DMS114 treated with DMSO at 0.1 percent for 48 hours (cell line): ENCODE measurements around the gene IGHMBP2.
A peak's percentile ranks its signal among the peaks of the same experiment; 100 is the strongest.
"Not testable (repeated sequence)": the region's sequence is repeated elsewhere in the genome, so short reads cannot be mapped to it uniquely, and the experiment has no call there.

Experiments
- DNase-seq: peaks from one replicate; lab custom pipeline; 2025; ENCODE audit not compliant: unreplicated experiment; lab: John Stamatoyannopoulos, UW

IGHMBP2 gene

DNA sequence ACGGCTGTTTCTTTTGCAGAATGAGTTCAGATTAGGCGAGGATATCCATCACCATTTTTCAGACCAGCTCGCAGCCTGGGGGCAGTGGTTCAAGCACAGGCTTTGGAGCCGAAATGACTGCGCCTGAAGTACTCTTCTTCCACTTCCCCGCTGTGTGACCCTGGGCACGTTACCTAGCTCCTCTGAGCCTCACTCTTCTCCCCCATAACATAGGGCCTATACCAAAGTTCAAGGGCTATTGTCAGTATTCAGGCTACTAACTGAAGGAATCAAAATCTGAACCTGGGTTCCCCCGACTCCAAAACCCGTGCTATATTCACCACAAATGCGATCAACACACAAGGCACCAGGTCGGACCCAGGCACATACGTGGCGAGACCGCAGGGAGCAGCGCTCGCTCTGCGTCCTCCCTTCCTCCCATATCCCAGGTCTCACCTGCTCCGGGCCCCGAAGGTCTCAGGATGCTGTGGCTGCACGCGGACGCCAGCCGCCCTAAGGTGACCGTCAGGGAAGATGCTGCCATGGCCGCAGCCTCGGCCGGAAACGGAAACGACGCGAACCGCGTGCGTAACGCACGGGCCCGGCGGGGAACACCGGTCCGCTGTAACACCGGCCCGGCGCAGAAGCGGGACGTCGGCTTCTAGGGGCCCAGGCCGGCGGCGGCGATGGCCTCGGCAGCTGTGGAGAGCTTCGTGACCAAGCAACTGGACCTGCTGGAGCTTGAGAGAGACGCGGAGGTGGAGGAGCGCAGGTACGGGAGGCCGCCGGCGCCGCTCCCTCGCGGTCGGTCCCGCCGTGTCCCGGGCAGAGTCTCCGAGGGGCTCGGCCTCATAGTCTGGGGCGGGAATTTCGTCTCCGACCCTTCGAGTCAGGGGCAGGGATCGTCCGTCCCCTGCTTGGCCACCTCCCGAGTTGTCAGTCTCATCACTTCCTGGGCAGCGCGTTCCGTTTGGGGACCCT, at the start of gene IGHMBP2, which contains the start of gene MRPL21:
IGHMBP2 (plus strand) TSS at position 604 of the 960 bp plus-strand sequence; CDS start at position 666, 62 bp downstream.
MRPL21 (minus strand) TSS at position 545 of the 960 bp plus-strand sequence; CDS start at position 523, 22 bp downstream.
- DNase-seq: peak; percentile 99

DNA sequence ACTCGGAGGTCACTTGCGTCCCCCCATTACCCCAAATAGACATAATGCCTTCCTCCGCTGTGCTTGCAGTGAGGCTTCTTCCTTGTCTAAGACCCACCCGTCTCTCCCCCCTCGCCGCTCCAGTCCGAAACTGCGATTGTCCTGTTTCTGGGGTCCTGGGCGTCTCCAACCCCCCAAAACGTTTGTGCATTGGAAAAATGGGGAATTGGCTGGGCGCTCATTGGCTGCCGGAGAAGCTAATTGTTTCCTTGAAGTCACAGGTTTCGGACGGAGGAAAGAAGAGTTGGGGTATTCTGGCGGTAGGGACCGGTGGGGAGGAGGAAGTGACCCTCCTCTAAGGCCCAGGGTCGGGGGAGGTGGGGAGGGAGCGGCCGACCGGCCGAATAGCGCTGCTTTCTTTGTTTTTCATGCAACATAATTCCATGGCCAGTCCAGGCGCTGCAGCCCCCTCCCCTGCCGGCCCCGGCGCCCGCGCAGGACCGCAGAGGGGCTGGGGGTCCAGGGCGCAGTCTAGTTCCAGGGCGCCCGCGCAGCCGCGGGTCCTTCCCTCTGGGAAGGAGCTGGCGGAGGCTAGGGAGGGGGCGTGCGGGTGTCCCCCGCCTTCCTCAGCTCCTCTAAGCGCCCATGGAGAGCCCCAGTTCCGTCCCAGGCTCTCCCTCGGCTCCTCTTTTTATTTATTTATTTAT, 49.3 kb upstream of the IGHMBP2 start:
- DNase-seq: no peak

DNA sequence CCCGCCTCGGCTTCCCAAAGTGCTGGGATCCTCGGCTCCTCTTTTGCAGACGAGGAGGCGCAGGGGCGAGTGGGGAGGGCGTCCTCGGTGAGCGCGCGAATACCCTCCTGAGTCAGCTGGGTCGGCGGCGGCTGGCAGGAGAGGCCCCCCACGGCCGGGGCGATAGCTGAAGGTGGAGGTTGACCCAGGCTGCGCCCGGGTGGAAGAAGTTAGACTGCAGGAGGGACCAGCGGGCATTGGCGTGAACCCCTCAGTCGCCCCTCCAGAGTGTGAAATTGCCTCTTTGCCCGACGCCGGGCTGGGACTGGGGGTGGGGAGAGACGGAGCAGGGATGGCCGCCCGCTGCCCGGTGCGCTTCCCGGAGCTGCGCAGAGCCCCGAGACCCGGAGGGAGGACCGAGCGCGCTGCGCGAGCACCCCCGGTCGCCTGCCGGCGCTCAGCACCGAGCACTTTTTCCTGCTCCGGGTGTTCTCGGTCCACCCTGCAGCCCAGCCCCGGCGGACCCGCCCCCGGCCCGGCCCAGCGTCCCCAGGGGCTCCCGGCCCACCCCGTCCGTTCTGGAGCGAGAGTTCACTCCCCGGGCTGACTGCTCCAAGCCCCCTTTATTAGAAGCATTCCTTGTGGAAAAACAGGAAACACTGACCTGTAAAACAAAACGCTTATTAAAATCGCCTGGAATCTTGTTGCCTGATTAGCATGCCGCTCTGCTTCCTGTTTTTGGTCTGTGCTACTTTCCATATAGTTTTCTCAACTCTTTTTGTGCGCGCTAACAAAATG, 48.3 kb upstream of the IGHMBP2 start:
- DNase-seq: peak; percentile 91

DNA sequence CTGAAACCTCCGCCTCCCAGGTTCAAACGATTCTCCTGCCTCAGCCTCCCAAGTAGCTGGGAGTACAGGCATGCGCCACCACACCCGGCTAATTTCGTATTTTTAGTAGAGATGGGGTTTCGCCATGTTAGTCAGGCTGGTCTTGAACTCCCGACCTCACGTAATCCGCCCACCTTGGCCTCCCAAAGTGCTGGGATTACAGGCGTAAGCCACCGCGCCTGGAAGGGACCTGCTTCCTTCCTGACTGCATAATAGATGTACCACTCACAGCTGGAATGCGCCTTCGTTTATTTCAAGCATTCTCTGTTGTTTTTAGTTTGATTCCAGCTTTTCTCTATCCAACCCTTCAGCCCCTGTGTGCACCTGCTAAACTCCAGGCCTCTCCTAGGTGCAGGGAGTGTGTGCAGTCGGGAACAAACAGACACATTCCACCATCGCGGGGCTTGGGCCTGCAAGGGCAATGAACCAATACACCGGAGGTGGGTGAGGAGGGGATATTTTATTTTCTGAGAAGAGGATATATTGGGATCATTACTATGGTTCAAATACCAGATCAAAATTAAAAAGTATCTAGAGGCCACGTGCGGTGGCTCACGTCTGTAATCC, 47.2 kb upstream of the IGHMBP2 start:
- DNase-seq: not testable (repeated sequence)

DNA sequence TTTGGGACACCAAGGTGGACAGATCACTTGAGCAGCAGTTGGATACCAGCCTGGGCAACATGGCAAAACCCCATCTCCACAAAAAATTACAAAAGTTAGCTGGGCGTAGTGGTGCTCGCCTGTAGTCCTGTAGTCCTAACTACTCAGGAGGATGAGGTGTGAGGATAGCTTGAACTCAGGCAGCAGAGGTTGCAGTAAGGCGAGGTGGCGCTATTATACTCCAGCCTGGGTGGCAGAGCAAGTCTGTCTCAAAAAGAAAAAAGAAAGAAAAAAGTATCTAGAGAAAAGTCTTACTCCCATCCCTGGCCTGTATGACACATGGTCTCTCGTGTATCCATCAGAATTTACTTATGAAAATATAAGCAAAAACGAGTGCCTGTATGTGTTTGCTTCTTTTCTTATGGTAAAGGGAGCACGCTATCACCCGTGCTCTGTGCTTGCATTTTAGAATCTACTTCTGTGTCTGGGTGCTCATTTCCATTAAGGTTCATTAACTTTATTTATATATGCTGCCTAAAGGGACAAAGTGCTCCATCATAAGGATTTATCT, 46.6 kb upstream of the IGHMBP2 start:
- DNase-seq: no peak

DNA sequence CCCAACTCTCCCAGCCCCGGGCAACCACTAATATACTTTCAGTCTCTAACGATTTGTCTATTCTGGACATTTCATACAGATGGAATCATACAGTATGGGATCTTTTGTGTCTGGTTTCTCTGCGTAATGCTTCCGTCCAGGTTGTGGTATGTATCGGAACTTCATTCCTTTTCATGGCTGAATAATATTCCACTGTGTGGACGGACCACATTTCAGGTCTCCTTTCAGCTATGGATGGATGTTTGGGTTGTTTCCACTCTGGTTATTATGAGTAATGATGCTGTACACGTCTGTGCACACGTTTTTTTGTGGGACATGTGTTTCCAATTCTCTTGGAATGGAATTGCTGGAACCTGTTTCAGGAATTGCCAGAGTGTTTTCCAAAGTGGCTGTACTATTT, 44.6 kb upstream of the IGHMBP2 start:
- no peak for DNase-seq

DNA sequence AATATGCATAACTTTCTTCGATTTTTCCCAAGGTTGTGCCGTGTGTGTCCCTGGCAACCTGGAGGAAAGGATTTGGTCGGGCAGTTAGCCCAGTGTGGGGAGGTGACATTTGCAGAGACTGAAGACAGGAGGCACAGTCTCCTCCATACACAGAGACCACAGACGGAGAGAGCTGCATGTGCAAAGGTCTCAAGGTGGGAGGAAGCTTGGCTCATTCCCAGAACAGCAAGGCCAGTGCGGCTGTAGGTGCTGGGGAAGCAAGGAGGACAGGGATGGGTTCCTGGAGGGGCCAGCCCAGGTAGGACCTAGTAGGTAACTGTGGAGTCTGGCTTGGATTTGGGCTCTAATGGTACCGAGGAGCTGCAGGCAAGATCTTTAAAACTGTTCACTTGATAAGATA, 41.3 kb upstream of the IGHMBP2 start:
- DNase-seq: no peak

DNA sequence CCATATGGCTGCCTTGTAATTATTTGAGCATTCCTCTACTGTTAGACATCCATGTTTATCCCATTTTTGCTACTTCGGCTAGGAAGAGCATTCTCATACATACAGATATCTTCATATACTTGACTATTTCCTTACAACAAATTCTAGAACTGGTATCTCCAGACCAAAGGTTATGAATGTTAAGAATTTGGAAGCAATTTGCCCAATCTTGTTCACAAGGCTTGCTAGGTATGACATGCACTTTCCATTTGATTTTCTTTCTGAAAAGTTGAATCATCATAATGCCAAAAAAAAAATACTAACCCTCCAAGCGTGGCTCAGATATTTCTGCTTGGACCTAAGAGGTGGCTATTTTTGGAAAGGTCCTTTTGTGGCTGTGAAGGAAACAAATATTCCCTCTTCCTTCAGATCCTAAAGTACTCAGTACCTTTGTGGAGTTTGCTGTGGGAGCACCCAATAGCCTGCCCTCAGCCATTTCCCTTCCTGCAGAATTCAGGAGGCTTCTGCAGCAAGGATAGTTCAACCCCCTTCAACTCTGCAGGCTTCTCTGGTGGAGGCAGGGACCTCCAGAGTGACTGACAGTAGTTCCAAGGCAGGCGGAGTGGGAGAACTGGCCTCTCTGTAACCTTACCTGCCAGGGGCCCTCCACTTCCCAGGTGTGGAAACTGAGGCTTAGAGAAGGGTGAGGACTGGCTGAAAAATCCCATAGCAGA, 40.0 kb upstream of the IGHMBP2 start:
- DNase-seq: no peak

DNA sequence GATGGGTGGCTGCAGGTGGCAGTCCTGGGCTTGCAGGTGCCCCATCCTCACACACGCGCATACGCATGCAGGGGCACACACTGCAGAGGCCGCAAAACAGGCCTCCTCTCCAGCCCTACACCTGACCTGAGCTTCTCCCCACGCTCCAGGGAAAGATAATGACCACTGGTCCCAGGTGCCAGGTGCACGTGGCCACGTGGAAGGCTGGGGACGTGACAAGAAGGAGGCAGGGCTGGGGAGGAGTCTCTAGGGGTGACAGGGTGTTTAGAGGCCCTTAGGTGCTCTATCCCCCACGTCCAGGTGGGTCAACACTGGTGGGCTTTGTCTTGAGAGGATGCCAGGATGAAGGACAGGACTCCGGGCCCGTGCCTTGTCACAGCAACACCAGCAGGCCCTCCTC, 38.5 kb upstream of the IGHMBP2 start:
- DNase-seq: no peak

DNA sequence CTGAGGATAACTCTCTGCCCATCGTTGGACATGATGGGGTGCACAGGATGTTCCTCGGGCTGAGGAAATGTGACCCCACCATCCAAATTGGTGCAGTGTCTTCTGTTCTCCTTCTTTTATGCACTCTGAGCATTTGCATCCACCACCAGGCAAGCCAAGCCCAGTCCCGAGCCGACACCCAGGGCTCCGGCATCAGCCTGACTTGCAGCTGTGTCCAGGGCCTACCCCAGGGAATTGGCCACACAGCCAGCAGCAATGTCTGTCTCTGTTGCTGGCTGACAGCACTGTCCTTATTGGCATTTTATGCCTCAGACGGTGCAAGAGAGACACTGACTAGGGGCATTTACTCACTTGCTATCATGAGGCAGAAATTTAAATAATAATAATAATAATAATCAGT, 36.6 kb upstream of the IGHMBP2 start:
- DNase-seq: no peak

DNA sequence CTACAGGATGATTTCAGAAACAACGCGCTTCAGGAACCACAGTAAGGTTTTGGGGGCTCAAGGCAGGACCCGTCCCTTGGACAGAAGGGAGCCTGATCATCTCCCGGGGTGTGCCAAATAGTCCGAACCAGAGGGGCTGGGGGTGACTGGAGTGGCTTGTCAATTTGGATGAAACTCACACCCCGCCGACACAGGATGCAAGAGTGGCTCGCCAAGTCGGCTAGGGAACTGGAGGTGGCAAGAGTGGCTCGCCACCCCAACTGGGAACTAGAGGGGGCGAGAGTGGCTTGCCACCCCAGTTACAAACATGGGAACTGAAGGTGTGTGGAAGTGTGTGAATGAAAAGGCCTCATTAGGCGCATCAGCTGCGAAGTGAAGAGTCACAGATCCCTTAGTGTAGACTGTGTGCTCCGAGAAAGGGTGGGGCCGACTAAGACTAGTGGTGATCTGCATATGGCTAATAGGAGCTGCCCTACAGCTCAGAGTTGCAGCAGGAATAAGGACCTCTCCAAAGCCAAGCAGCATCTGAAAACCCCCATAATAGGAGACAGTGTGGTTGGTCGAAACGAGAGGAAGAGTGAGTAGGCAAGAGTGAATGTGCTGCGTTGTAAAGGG, 35.4 kb upstream of the IGHMBP2 start:
- no peak for DNase-seq

DNA sequence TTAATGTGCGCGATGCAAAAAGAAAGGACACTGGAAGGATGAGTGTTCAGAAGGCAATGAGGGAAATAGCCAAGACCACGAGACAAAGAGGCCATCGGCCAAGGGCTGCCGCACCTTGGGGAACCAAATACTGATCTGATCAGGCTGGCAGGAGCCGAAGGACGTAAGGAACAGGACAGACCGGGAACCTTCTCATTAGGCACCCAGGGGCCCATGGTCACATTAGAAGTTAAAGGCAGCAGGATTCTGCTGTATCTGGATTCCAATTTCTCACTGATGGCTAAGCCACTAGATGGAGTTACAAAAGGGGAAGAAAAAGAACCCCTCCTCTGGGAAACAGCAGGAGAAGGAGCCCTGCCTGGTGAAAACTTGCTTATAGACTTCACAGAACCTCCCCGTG, 33.2 kb upstream of the IGHMBP2 start:
- peak; percentile 92 for DNase-seq

DNA sequence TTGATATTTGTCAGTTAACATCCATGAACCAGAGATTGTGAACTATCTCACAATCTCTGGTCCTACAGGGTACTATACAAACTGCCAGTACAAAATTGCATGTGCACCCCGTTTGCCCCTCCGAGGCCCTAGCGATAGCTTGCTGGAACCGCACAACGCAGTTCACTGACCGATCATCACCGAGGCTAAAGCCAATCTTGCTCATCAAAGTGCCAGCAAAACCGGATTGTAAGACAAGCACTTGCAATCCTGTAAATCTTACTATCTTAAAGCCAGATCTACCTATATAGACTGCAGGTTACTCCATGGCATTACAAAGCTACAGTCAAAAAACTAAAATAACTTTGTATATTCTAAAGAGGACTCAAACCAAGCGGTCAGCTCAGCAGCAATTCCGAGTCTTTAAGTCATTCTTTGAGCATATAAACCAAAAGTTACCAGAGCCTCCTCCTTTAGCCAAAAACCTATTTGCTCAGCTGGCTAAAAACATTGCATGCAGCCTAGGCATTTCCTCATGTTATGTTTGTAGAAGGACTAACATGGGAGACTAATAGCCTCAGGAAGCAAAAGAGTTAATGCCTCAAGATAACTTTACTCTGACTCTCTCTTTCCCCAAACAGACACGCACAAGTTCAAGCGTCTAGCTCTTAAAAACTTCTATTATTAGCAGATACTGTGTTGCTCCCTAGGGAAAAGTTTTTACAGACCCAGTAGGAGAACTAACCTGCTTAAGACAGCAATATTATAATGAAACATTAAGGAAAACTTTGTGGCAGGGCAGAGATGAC, 31.3 kb upstream of the IGHMBP2 start:
- DNase-seq: no peak

DNA sequence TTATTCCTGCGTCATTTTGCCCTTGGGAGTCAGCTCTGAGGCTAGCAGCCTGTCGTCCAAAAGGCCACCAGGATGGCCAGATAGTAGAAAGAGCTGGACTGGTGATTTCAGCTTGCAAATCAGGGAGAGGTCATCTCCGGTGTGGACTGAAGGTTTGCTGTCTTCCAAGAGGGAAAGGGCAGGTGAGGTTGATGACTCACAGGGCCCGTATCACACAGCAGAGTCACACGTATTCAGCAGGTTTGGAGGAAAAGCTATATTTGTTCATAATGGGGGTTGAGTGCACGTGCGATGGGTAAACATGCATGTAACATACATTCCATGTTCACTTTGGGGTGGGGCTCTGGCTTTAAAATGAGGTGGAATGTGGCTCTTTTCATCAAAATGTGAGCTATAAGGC, 25.7 kb upstream of the IGHMBP2 start:
- DNase-seq: no peak

DNA sequence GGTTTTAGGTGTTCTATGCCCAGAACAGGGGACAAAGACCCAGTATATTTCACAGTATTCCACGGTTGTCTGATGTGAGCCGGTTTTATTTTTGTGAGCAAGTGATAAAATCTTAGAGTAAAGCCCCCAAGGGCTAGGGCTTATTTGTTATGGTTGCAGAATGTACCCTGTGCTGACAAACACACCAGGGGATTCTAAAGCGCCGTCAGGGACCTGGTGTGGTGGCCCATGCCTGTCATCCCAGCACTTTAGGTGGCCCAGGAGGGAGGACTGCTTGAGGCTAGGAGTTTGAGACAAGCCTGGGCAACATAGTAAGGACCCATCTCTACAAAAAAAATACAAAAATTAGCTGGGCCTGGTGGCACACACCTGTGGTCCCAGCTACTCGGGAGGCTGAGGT, 22.8 kb upstream of the IGHMBP2 start:
- no peak for DNase-seq

DNA sequence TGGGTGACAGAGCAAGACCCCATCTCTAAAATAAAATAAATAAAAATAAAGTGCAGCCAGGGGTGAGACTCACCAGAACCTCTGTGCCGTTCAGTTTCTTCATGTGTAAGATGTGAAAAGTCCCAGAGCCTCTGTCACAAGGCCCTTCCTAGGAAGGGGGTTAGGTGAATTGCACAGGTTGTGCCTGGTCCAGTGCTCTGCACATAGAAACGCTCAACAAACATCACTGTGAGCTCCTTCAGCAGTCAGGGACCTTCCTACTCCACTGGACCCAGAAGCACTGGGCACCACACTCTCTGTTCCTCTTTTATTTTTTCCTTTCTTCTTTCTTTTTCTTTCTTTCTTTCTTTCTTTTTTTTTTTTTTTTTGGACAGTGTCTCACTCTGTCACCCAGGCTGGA, 22.4 kb upstream of the IGHMBP2 start:
- DNase-seq: no peak

DNA sequence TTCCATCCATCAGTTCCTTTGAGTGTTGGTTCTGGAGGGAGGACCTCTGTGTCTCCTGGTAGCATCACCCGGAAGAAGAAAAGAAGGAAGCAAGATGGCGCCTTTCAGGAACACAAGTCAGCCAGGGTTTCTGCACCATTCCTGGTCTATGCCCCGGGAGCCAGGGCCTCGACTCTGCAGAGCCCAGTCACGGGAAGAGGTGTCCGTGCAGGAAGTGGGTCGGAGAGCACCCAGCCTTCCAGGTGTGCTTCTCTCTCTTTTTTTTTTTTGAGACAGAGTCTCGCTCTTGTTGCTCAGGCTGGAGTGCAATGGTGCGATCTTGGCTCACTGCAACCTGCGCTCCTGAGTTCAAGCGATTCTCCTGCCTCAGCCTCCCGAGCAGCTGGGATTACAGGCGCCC, 21.3 kb upstream of the IGHMBP2 start:
- DNase-seq: no peak

DNA sequence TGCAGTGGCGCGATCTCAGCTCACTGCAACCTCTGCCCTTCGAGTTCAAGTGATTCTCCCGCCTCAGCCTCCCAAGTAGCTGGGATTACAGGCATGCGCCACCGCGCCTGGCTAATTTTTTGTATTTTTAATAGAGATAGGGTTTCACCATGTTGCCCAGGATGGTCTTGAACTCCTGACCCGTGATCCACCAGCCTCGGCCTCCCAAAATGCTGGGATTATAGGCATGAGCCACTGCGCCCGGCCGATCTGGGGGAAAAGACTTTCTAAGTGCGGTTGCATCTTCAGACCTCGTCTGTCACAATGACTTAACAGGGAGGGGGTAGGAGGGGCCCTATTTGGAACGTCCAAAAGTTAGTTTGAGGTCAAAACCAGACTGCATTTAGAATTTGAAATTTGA, 18.9 kb upstream of the IGHMBP2 start:
- not testable (repeated sequence) for DNase-seq

DNA sequence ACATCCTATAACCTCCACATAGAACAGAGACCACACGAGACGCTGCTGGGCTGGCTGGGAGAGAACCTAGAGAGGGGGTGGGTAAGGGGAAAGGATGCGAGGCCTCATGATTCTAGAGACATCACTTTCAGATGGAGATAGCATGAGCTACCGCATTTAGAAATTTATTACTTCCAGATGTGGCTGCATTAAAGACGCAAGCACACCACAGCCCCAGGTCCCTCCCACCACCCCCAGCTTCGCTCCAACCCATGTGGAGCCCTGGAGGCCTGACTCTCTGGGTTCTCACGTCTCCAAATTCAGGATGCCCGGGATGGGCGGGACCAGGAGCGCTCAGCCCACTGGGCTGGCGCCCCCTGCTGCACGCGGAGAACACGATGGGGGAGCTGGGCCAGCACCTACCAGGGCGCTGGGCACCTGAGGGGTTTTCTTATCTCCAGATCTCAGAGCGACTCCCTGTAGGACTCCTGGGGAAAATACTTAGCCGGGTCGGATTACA, 13.7 kb upstream of the IGHMBP2 start:
- no peak for DNase-seq
